A549 (cell line): ENCODE results near the gene SLC10A2.

Experiments used
- EP300 ChIP-seq, 2 experiments: fragments of >200 bp; sonication (Bioruptor Twin); formaldehyde crosslinking; IDR thresholded peaks; 2 replicates in 1 of 2; 3 replicates in 1 of 2; pipeline ENCODE4 v1.6.1; 2016 to 2017
- KDM1A ChIP-seq: fragments of 200-600 bp; sonication (generic); IDR thresholded peaks from 2 replicates; pipeline ENCODE4 v1.6.1; 2016; ENCODE audit warnings: low read depth, mild to moderate bottlenecking
- MYC ChIP-seq: IDR thresholded peaks from 2 replicates; pipeline ENCODE4 v1.6.1; 2012; ENCODE audit warnings: mild to moderate bottlenecking, inconsistent platforms, low read length, improper control_type of control experiment, borderline replicate concordance
- POLR2A ChIP-seq: IDR thresholded peaks from 2 replicates; pipeline ENCODE4 v1.6.1; 2012; ENCODE audit warnings: mild to moderate bottlenecking, low read length
- POLR2AphosphoS2 ChIP-seq: conservative IDR thresholded peaks from 2 replicates; pipeline ENCODE4 v1.6.1; 2012; ENCODE audit warnings: low read length, improper control_type of control experiment, inconsistent platforms
- RFX5 ChIP-seq: fragments of 450-650 bp; IDR thresholded peaks from 2 replicates; pipeline ENCODE4 v1.7.1; 2014; ENCODE audit warnings: antibody characterized with exemption, mild to moderate bottlenecking, moderate library complexity
- SMC3 ChIP-seq: fragments of >200 bp; sonication (Bioruptor Twin); formaldehyde crosslinking; IDR thresholded peaks from 3 replicates; pipeline ENCODE4 v1.6.1; 2018; ENCODE audit warnings: inconsistent platforms
- TP53 ChIP-seq: fragments of 250-450 bp; sonication (Bioruptor Pico); IDR thresholded peaks from 2 replicates; pipeline ENCODE4 v1.5.0; 2021; ENCODE audit warnings: mild to moderate bottlenecking, moderate library complexity
- TF ChIP-seq, protein P1 (sequence below): IDR thresholded peaks from 2 replicates; pipeline ENCODE4 v1.6.1; 2012
- TF ChIP-seq, protein P2 (sequence below): fragments of >200 bp; sonication (Bioruptor Twin); formaldehyde crosslinking; IDR thresholded peaks from 3 replicates; pipeline ENCODE4 v1.5.1; 2016

DNA sequence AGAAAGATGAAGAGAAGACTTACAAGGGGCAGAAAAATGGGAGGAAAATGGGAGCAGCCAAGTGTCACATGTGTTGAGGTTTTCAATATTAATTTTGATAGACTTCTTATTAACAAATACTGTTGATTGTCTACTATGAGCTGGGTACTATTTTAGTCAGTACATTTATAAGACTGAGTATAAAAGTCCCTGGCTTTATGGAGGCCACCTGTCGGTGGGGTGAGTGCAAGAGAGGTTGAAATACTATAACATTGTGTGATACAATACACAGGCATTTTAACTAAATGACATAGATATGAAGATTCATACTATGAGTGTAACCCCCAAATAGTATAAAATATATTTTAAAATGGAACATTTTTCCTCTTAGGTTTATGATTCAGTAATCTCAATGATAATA is 29.9 kb downstream of the SLC10A2 start:
- TF ChIP-seq SMC3, result no peak
- TF ChIP-seq, protein P1, sequence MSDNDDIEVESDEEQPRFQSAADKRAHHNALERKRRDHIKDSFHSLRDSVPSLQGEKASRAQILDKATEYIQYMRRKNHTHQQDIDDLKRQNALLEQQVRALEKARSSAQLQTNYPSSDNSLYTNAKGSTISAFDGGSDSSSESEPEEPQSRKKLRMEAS, result no peak
- TF ChIP-seq, protein P2, sequence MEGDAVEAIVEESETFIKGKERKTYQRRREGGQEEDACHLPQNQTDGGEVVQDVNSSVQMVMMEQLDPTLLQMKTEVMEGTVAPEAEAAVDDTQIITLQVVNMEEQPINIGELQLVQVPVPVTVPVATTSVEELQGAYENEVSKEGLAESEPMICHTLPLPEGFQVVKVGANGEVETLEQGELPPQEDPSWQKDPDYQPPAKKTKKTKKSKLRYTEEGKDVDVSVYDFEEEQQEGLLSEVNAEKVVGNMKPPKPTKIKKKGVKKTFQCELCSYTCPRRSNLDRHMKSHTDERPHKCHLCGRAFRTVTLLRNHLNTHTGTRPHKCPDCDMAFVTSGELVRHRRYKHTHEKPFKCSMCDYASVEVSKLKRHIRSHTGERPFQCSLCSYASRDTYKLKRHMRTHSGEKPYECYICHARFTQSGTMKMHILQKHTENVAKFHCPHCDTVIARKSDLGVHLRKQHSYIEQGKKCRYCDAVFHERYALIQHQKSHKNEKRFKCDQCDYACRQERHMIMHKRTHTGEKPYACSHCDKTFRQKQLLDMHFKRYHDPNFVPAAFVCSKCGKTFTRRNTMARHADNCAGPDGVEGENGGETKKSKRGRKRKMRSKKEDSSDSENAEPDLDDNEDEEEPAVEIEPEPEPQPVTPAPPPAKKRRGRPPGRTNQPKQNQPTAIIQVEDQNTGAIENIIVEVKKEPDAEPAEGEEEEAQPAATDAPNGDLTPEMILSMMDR, result no peak
- no peak for TF ChIP-seq MYC
- no peak for TF ChIP-seq KDM1A
- TF ChIP-seq POLR2A, result no peak
- no peak for TF ChIP-seq TP53 (CRISPR knock-in tag)
- no peak for TF ChIP-seq RFX5
- TF ChIP-seq POLR2AphosphoS2, result no peak
- TF ChIP-seq EP300 (IDR thresholded peaks at IDR 0.05), result no peak
